Measurements from ENCODE around the gene PPP6R3.
A peak's percentile ranks its signal among the peaks of the same experiment; 100 is the strongest.

PPP6R3 gene

GRCh38 chr11:68567553-68567952, 107.0 kb downstream of the PPP6R3 start:
- no peak for DNase-seq

DNA sequence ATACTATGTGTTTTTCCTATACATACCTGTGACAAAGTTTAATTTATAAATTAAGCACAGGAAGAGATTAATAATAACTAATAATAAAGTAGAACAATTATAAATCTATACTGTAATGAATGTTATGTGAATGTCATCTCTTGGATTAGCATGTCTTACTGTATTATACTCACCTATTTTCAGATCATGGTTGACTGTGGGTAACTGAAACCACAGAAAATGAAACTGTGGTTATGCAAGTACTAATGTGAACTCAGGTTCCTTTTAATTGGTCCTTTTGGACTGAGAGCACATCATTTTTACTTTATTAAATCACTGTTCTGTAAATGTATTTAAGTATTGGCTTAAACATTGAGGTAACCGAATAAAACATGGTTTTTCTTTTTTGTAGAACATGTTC, 108.8 kb downstream of the PPP6R3 start:
- no peak for DNase-seq

GRCh38 chr11:68570691-68571090, 110.1 kb downstream of the PPP6R3 start:
- no peak for DNase-seq

DNA sequence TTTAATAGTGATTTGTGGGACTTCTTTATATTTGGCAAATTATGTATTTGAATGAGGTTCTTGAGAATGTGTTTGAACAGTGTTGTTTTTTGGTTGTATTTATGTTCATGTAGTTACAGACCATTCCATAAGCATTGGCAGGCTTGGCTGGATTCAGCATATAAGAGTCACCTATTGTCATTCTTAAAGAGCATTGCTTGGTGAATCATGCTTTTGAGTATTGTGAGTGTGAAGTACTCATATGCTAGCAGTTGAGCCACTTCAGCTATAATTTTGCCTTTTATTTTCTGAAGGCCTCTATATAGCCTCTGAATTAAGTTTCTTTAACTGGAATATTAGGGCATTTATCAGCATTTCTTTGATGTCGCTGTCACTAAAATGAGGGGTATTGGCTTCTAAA, 113.8 kb downstream of the PPP6R3 start:
- DNase-seq = no peak

- no peak for DNase-seq
These were observed 114.6 kb downstream of the PPP6R3 start for GRCh38 chr11:68575025-68575665.

GRCh38 chr11:68579455-68579854, 118.9 kb downstream of the PPP6R3 start:
- DNase-seq = no peak

- no peak for DNase-seq
These were observed 120.9 kb downstream of the PPP6R3 start for GRCh38 chr11:68581439-68581838.

DNA sequence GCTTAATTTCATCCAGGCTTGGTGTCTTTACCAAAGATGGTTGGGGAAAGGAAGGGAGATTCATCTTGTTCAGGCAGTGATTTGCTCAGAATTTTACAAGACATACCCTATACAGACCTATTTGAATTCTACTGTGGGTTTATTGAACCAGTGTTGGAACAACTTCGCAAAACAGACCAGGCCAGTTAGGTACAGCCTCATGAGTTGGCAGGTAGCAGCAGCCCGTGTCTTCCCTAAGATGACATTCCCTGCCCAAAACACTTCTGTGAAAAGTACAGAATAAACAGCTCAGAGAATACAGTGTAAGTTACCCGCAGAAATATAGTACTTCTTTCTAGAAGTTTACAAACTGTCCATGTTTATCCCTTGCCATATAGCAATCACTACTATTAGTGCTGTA, 121.3 kb downstream of the PPP6R3 start:
- DNase-seq = no peak

GRCh38 chr11:68582416-68583040, 122.0 kb downstream of the PPP6R3 start:
- DNase-seq = no peak

DNA sequence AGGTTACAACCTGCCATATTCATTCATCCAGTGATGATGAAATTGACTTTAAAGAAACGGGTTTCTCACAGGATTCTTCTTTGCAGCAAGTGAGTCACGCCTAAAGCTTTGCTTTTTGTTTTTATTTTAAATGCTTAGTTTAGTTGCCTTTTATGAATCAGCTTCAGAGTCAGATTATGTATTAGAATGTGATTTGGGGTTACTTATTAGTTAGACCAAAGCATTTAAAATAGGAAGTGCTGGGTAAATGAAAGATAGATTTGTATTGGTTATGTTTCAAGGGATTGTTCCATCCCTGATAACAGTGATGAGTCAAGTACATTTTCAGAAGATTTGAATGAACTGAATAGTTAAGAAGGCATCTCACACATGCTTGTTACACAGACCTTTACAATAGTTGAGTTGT, 122.5 kb downstream of the PPP6R3 start:
- no peak for DNase-seq

GRCh38 chr11:68584097-68584496, 123.5 kb downstream of the PPP6R3 start:
- peak; percentile 39 for DNase-seq

DNA sequence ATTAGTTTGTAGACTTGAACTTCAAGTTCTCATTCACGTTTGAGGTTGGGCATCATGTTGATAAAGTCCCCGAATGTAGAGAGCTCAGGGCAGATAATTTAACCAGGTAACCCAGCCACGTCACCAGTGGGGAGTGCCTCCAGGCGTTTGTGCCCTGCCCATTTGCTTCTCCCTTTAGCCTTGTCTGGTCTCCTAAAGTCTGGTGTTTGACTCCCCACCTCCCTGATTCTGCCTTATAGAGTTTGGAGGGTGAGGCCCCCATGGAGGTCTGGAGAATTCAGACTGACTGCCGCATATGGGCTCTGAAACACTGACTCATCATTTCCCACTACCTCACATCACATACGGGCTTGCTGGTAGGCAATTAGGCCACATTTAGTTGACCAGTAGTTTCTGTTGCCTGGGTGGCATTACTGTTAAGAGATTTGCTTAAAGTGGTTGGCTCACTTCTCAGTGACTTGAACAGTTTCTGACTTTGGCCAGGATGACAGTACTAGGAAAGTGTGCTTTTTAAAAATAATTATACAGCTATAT, 124.5 kb downstream of the PPP6R3 start:
- DNase-seq = no peak

GRCh38 chr11:68589547-68590216, 129.1 kb downstream of the PPP6R3 start:
- no peak for DNase-seq

- DNase-seq = no peak
These were observed 131.2 kb downstream of the PPP6R3 start for GRCh38 chr11:68591719-68592118.

- no peak for DNase-seq
These were observed 132.9 kb downstream of the PPP6R3 start for GRCh38 chr11:68593441-68593840.

DNA sequence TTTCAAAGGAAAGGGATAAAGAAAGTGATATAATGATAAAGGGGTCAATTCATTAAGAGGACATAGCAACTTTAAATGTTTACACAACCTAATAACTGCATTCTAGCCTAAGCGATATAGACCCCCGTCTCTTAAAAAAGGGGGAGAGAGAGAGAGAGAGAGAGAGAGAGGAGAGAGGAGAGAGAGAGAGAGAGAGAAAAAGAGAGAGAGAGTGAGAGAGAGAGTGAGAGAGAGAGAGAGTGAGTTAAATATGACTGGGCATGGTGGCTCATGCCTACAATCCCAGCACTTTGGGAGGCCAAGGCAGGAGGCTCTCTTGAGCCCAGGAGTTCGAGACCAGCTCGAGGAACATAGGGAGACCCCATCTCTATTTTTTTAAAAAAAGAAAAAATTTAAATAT, 133.6 kb downstream of the PPP6R3 start:
- no peak for DNase-seq

- DNase-seq = no peak
These were observed 135.7 kb downstream of the PPP6R3 start for GRCh38 chr11:68596231-68596630.

GRCh38 chr11:68598816-68599653, 138.5 kb downstream of the PPP6R3 start:
- DNase-seq = no peak

GRCh38 chr11:68601147-68601546, 140.6 kb downstream of the PPP6R3 start:
- no peak for DNase-seq

- DNase-seq = no peak
These were observed 149.2 kb downstream of the PPP6R3 start for GRCh38 chr11:68609761-68610160.

- no peak for DNase-seq
These were observed 150.0 kb downstream of the PPP6R3 start for GRCh38 chr11:68610452-68611116.

GRCh38 chr11:68615657-68616056, 155.1 kb downstream of the PPP6R3 start:
- no peak for DNase-seq
